Heart left ventricle (tissue), 16 donors: ENCODE results near the gene SLC30A9. TPM values are rescaled to one million over a fixed set of nuclear protein-coding genes. Genes with fewer than 3 reads are reported as not detected.

Experiments used
- ATAC-seq, 4 donors: fragments of 200-7000 bp; cut with Tn5 transposase; one replicate each; pipeline ENCODE4 v1.9.1; 2020 to 2022; ENCODE audit warnings: moderate library complexity in 4 of 4, mild to moderate bottlenecking in 3 of 4, moderate number of reproducible peaks in 1 of 4
- DNase-seq, 5 donors: peaks; one replicate each; pipeline ENCODE4 v3.0.0-alpha.2; 2020
- H3K27ac ChIP-seq, 12 donors: fragments of 200-600 bp; sonication (generic) in 4 of 12; one replicate each; pipeline versions ENCODE4 v1.5.0 to v1.8.0; 2016 to 2022; ENCODE audit warnings: mild to moderate bottlenecking in 2 of 12
- H3K27me3 ChIP-seq, 9 donors: fragments of 200-600 bp; sonication (generic) in 2 of 9; one replicate each; pipeline versions ENCODE4 v1.5.1 to v1.8.0; 2016 to 2022; ENCODE audit warnings: mild to moderate bottlenecking in 3 of 9
- H3K36me3 ChIP-seq, 9 donors: fragments of 200-600 bp; sonication (generic) in 2 of 9; one replicate each; pipeline versions ENCODE4 v1.5.0 to v1.8.0; 2018 to 2022; ENCODE audit warnings: mild to moderate bottlenecking in 2 of 9
- H3K4me1 ChIP-seq, 12 donors: fragments of 200-600 bp; sonication (generic) in 4 of 12; one replicate each; pipeline versions ENCODE4 v1.5.0 to v1.8.0; 2016 to 2022; ENCODE audit warnings: mild to moderate bottlenecking in 3 of 12
- H3K4me3 ChIP-seq, 12 donors: fragments of 200-600 bp; sonication (generic) in 4 of 12; one replicate each; pipeline versions ENCODE4 v1.5.0 to v1.8.0; 2017 to 2022; ENCODE audit warnings: mild to moderate bottlenecking in 9 of 12, moderate library complexity in 4 of 12
- H3K9me3 ChIP-seq, 12 donors: fragments of 200-600 bp; sonication (generic) in 4 of 12; one replicate each; pipeline versions ENCODE4 v1.5.0 to v1.8.0; 2016 to 2022; ENCODE audit warnings: mild to moderate bottlenecking in 1 of 12
- CTCF ChIP-seq, 12 donors: fragments of 200-600 bp; sonication (generic) in 4 of 12; IDR thresholded peaks; one replicate each; pipeline versions ENCODE4 v1.5.0 to v1.8.0; 2018 to 2022; ENCODE audit warnings: antibody characterized with exemption in 12 of 12, mild to moderate bottlenecking in 5 of 12
- POLR2A ChIP-seq, 2 donors: fragments of 450-650 bp; IDR thresholded peaks; one replicate each; pipeline ENCODE4 v1.6.1; 2017; ENCODE audit warnings: antibody characterized with exemption in 2 of 2, mild to moderate bottlenecking in 2 of 2, moderate library complexity in 2 of 2
- WGBS, 4 donors: extraction: QIAGEN DNeasy Blood & Tissue Kit in 2 of 4; methylation state at CpG; one replicate each; pipeline versions ENCODE4 v1.1.5 to v1.1.7; 2013 to 2018; 5-methylcytosine and 5-hydroxymethylcytosine counted together
- intact Hi-C, 10 donors: fragments of 100-400 bp; cut with DNase I; formaldehyde crosslinking; loops; one replicate each; pipeline versions ENCODE4 v1.11.1 to v1.14.2; 2022
- polyA plus RNA-seq, 2 donors: library from polyadenylated mRNA; stranded (reverse); fragments of 200-250 nt; gene quantifications; one replicate each; pipeline ENCODE4 v1.2.3, GENCODE V29; 2013
- total RNA-seq, 9 donors: library from RNA; depleted of rRNA in 2 of 9; stranded (reverse); fragments of >200 nt in 2 of 9; fragmentation: NEBNext Ultra II Directional in 3 of 9; extraction: Animal tissue kit (Norgen Biotek cat#: 25700) in 3 of 9; gene quantifications; one replicate each; pipeline versions ENCODE4 v1.1.0 to v1.2.4, GENCODE V29; 2016 to 2023
- donor health status: ischemic (EF 13 %, LVEDD 7.1; RV severe dilation, severe dysfunction).
- donor health status: healthy with polysubstance abuse.
- donor health status: DM: no; HTN: yes; CAD: no.
- donor health status: DM: no; HTN: no; CAD: no.
- donor health status: ischemic (EF 25% LVEDD 6.9; RV normal size, moderate dysfunction).
- donor health status: ischemic (EF 25% LVEDD 5.7; RV mildly dilated, moderate dysfunction).
- donor health status: healthy.
- donor health status: DM: yes; HTN: yes; CAD: no.
- donor health status: ischemic (EF 35%, LVEDD 5.7; RV mildly dilated, moderate dysfunction).
- donor health status: nonischemic (EF 11% LVEDD 7.7; RV severe dilation, severe dysfunction).
- donor health status: DM: yes; HTN: yes; CAD: no.
- donor health status: PGD.
- donor health status: ischemic (EF 29% LVEDD 5.4; RV normal size, mild dysfunction).
- donor health status: nonischemic (EF 23%, LVEDD 6.1; RV moderate dilation, normal function).

Gene SLC30A9
- total and polyA plus RNA-seq, 11 donors = 10.3 to 99.2 (median 72.5) TPM

GRCh38 chr4:41989994-41990364, 351 bp upstream of the SLC30A9 start:
- 1 to 2% (median 1%) methylated on average over 12 of the region's 12 CpGs for WGBS, 4 donors
- intact Hi-C loops = loop anchor here in 1 of 10 donors (10.0 kb wide), 1 partner anchor 665 kb away; the partner anchor contains the start of gene ATP8A1
- Histone ChIP-seq H3K4me3 (peak overlapping the region; percentile 69 to 97 (median 86)), H3K27me3 (no peaks in the 10 kb centered on the region), H3K9me3 (no peaks in the 10 kb centered on the region), H3K27ac (peak overlapping the region; percentile 16 to 93 (median 85)), H3K4me1 (peaks cover 3 to 40% (median 24%) of the 10 kb centered on the region in 12 donors), H3K36me3 (no peaks in the 10 kb centered on the region)
- ATAC-seq (peak; percentile 19 to 40 (median 30)), DNase-seq (no peak)
- no peak for TF ChIP-seq CTCF (IDR thresholded peaks at IDR 0.05)
- TF ChIP-seq POLR2A (IDR thresholded peaks at IDR 0.05) = no peak

DNA sequence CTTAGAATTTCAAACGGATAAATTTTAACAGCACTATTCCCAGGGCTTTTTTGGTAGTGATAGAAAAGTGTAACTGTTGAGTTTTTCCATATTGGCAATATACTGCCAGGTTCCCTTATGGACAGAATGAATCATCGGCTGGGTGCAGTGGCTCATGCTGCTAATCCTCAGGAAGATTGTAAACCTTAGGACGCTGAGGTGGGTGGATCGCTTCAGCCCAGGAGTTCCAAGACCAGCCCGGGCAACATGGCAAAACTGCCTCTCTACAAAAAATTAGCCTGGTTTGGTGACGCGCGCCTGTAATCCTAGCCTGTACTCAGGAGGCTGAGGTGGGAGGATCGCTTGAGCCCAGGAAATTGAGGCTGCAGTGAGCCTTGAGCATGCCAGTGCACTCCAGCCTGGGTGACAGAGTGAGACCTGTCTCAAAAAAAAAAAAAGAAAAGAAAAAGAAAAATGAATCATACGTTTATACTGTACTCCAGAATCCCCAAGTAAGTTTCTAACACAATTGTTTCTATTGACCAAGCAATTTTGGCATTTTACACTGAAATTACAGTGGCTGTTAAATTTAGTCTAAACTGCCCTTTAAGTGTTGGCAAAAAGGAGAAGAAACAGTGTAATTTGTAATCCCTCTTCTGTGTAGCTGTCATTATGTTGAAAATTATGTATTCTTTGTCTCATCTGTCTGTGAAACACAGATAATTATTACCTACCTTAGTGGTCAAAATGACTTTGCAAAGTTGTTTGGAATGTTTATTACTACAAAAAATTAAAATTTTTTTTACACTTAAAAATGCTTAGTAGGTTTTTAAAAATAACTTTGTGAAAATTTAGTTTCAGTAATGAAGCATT, 1.8 kb downstream of the SLC30A9 start:
- TF ChIP-seq POLR2A (IDR thresholded peaks at IDR 0.05) (no peak), CTCF (IDR thresholded peaks at IDR 0.05) (no peak)
- no peak overlapping the region for H3K27ac ChIP-seq
- peaks cover 3 to 40% (median 24%) of the 10 kb centered on the region in 12 donors for H3K4me1 ChIP-seq
- DNase-seq = no peak
- no peaks in the 10 kb centered on the region for H3K9me3 ChIP-seq
- no peaks in the 10 kb centered on the region for H3K36me3 ChIP-seq
- 89 to 92% (median 90%) methylated on average over 10 of the region's 10 CpGs for WGBS, 4 donors
- no peak for ATAC-seq
- H3K27me3 ChIP-seq = no peaks in the 10 kb centered on the region
- intact Hi-C loops = loop anchor here in 1 of 10 donors (10.0 kb wide), 1 partner anchor 663 kb away; the partner anchor contains the start of gene ATP8A1
- peak overlapping the region in 4 of 12 donors; percentile 69 to 92 (median 80) for H3K4me3 ChIP-seq

DNA sequence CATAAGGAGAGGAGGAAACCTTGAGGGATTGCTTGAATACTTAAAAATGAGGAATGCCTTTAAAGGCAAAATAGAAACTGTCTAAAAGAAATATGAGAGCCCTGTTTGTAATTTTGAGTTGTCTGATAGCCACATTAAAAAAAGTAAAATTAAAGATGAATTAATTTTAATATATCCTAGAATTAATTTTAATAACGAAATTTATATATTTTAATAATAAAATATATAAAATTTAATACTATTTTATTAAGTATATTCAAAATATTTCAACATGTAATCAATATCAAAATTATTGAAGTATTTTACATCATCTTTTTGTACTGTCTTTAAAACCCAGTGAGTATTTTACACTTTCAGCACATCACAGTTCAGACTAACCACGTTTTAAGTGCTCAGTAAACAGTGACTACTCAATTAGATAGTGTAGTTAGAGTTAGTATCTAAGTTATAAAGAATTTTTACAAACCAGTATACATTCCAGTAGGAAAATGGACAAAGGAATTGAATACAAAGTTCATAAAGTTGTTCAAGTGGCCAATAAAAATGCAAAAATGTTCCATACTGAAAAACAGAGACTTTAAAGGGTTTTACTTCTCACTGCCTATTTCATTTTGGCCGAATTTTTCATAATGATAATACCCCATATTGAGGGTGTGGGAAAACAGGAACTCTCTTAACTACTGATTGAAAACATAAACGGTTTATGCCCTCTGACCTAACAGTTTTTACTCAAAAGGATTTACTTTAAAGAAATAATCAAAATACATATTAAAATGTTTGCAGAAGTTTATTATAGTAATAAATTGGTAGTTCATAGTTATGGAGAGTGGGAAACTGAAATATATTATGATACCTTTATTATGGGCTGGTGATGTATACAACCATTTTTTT, 2.9 kb downstream of the SLC30A9 start:
- intact Hi-C loops = loop anchor here in 1 of 10 donors (10.0 kb wide), 1 partner anchor 662 kb away; the partner anchor contains the start of gene ATP8A1
- ATAC-seq (no peak), DNase-seq (no peak)
- no peak overlapping the region for H3K27ac ChIP-seq
- H3K4me3 ChIP-seq = no peak overlapping the region
- H3K4me1 ChIP-seq = peaks cover 3 to 40% (median 24%) of the 10 kb centered on the region in 12 donors
- H3K27me3 ChIP-seq = no peaks in the 10 kb centered on the region
- H3K9me3 ChIP-seq = no peaks in the 10 kb centered on the region
- H3K36me3 ChIP-seq = peaks cover 0 to 1% (median 0%) of the 10 kb centered on the region in 9 donors
- TF ChIP-seq CTCF (IDR thresholded peaks at IDR 0.05) = no peak
- TF ChIP-seq POLR2A (IDR thresholded peaks at IDR 0.05) = no peak
- WGBS, 4 donors = 84 to 88% (median 86%) methylated on average over 4 of the region's 4 CpGs
